ENCODE measurements around the gene NR5A2. TPM values are rescaled to one million over a fixed set of nuclear protein-coding genes. Genes with fewer than 3 reads are reported as not detected.

Gene NR5A2
- total and polyA plus RNA-seq, 2 donors (not counting 1 experiment from before 2014, with no cell fraction given), result 0.01 TPM; not detected in 1

DNA sequence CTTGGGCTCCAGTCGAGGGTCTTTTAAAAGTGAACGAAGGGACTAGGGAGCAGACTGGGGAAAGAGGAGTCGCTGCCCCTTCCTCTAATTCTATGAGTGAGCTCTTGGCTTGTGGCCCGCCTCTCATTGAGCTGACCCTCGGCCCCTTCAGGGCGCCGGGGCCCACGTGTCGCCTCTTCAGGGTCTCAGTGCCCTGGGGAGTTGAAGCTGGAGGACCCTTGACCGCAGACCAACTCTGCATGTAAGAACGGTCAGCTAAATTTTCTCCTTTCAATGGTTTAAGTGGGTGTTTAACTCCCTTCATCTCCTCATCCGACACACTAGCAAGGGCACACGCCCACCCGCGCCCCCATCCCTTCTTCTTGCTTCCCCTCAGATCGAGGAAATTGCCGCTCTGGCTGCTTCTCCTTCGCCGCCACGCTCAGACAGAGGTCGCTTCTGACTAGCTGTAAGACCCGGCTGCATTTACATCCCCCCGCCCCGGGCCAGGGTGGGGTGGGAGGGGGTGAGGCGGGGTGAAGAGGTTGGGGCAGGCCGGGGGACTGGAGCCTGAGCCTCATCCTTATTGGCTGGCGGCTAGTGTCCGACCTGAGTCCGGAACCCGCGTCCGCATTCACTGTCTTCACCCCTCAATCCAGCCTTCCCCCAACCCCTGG lies 10.9 kb downstream of the NR5A2 start:
- Histone ChIP-seq H3K4me2 (ENCODE audit: extremely low read depth, insufficient read depth, low read length) (peak overlapping the region; percentile 78), H2AFZ (ENCODE audit: low read length) (no peak overlapping the region), H4K20me1 (ENCODE audit: control insufficient read depth, extremely low read depth, insufficient read depth, low read length) (no peaks in the 10 kb centered on the region), H3K79me2 (ENCODE audit: control insufficient read depth, insufficient read depth, low read length) (no peaks in the 10 kb centered on the region), H3K9ac (ENCODE audit: insufficient read depth, low read length) (no peak overlapping the region), H3K9me3 (ENCODE audit: control insufficient read depth, insufficient read depth, low read depth, low read length) (no peaks in the 10 kb centered on the region), H3K27me3 (ENCODE audit: control insufficient read depth, insufficient read depth, low read length) (peaks cover 95% of the 10 kb centered on the region), H3K36me3 (ENCODE audit: control insufficient read depth, insufficient read depth, low read length) (no peaks in the 10 kb centered on the region), H3K27ac (ENCODE audit: insufficient read depth, low read length) (no peak overlapping the region), H3K4me3 (replicated peaks in 1 of 4; ENCODE audit: control extremely low read depth in 1 of 4, insufficient read depth in 1 of 4, low read depth in 3 of 4, low read length in 4 of 4) (no peak overlapping the region), H3K4me1 (ENCODE audit: control insufficient read depth, extremely low read depth, insufficient read depth, low read length) (no peaks in the 10 kb centered on the region)
- TF ChIP-seq EZH2 (IDR thresholded peaks at IDR 0.05; ENCODE audit: low read length, missing control alignments), result no peak
- TF ChIP-seq, protein P1, sequence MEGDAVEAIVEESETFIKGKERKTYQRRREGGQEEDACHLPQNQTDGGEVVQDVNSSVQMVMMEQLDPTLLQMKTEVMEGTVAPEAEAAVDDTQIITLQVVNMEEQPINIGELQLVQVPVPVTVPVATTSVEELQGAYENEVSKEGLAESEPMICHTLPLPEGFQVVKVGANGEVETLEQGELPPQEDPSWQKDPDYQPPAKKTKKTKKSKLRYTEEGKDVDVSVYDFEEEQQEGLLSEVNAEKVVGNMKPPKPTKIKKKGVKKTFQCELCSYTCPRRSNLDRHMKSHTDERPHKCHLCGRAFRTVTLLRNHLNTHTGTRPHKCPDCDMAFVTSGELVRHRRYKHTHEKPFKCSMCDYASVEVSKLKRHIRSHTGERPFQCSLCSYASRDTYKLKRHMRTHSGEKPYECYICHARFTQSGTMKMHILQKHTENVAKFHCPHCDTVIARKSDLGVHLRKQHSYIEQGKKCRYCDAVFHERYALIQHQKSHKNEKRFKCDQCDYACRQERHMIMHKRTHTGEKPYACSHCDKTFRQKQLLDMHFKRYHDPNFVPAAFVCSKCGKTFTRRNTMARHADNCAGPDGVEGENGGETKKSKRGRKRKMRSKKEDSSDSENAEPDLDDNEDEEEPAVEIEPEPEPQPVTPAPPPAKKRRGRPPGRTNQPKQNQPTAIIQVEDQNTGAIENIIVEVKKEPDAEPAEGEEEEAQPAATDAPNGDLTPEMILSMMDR (conservative IDR thresholded peaks at IDR 0.05 in 1 of 2, IDR thresholded peaks at IDR 0.05 in 1 of 2; ENCODE audit: low read depth in 1 of 2, low read length in 2 of 2), result no peak
- DNase-seq (ENCODE audit: low read depth in 2 of 2), result no peak

DNA sequence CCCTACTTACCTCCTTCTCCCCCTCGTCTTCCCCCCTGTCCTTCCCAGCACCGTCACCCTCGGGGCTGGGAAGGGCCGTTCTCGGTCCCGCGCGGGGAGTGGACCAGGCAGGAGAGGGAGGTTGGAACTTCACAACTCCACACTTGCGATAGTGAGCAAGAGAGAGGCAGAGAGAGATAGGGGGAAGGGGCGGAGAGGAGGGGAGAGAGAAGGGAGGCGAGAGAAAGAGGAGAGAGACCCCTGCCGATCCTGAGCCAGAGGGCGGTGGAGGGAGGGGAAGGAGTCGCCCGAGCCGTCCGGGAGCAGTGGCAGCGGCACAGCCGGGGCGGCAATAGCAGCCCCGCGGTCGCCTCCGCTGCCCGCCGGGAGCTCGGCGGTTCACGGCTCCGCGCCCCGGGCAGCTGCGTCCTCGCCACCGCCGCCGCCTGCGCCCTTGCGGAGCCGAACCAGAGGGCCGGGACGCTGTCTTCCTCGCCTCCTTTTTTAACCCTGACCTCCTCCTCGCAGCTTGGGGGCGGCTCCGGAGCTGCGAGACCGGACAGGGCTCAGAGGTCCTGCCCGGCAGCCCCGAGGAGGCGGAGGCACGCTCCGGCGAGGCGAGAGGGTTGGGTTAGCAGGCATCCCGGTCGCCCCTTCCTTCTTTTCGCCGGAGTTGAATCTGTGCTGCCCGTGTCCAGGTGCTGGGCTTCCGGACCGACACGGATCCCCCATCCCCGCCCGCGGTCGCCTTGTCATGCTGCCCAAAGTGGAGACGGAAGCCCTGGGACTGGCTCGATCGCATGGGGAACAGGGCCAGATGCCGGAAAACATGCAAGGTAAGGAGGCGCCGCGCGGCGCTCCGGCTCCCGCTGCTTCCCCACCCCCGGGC lies 11.7 kb downstream of the NR5A2 start:
- Histone ChIP-seq H3K79me2 (ENCODE audit: control insufficient read depth, insufficient read depth, low read length) (no peaks in the 10 kb centered on the region), H3K27me3 (ENCODE audit: control insufficient read depth, insufficient read depth, low read length) (peaks cover 91% of the 10 kb centered on the region), H3K9ac (ENCODE audit: insufficient read depth, low read length) (no peak overlapping the region), H4K20me1 (ENCODE audit: control insufficient read depth, extremely low read depth, insufficient read depth, low read length) (no peaks in the 10 kb centered on the region), H3K4me1 (ENCODE audit: control insufficient read depth, extremely low read depth, insufficient read depth, low read length) (no peaks in the 10 kb centered on the region), H3K27ac (ENCODE audit: insufficient read depth, low read length) (no peak overlapping the region), H3K9me3 (ENCODE audit: control insufficient read depth, insufficient read depth, low read depth, low read length) (no peaks in the 10 kb centered on the region), H3K4me3 (replicated peaks in 1 of 4; ENCODE audit: control extremely low read depth in 1 of 4, insufficient read depth in 1 of 4, low read depth in 3 of 4, low read length in 4 of 4) (peak overlapping the region; percentile 36 to 48 (median 44)), H2AFZ (ENCODE audit: low read length) (no peak overlapping the region), H3K4me2 (ENCODE audit: extremely low read depth, insufficient read depth, low read length) (peak overlapping the region; percentile 78), H3K36me3 (ENCODE audit: control insufficient read depth, insufficient read depth, low read length) (no peaks in the 10 kb centered on the region)
- TF ChIP-seq EZH2 (IDR thresholded peaks at IDR 0.05; ENCODE audit: low read length, missing control alignments), result peak; percentile 93
- TF ChIP-seq, protein P1 (conservative IDR thresholded peaks at IDR 0.05 in 1 of 2, IDR thresholded peaks at IDR 0.05 in 1 of 2; ENCODE audit: low read depth in 1 of 2, low read length in 2 of 2), result no peak
- DNase-seq (ENCODE audit: low read depth in 2 of 2), result peak in 1 of 2 donors; percentile 15

DNA sequence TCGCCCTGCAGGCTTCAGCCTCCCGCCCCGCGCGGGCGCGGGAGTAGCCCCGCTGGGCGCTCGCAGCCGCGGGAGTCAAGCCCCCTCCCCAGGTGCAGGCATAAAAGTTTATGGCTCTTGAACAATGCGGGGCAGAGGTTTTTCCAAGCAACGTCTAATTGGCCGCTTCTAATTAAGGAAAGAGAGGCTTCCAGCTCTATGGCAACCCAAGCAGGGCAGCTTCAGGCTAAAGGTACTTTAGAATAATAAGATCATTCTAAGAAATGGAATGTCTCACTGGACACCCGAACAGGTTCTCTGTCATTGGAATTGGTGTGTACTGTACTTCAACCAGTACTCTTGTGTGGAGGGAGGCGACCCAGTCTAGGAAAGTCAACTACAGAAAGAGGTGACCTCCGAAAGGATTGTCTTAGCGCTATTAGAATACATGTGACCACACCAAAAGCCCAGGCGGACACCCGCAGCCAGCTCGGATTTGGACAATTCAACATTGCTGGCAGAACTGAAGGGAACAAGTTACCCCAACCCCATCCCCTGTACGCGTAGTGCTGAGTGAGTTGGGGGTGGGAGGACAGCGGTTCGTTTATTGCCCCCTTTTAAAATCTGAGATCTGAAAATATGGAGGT lies 12.5 kb downstream of the NR5A2 start:
- Histone ChIP-seq H3K4me1 (ENCODE audit: control insufficient read depth, extremely low read depth, insufficient read depth, low read length) (no peaks in the 10 kb centered on the region), H3K4me2 (ENCODE audit: extremely low read depth, insufficient read depth, low read length) (peak overlapping the region; percentile 78), H3K9ac (ENCODE audit: insufficient read depth, low read length) (no peak overlapping the region), H3K27ac (ENCODE audit: insufficient read depth, low read length) (no peak overlapping the region), H3K27me3 (ENCODE audit: control insufficient read depth, insufficient read depth, low read length) (peaks cover 85% of the 10 kb centered on the region), H2AFZ (ENCODE audit: low read length) (no peak overlapping the region), H4K20me1 (ENCODE audit: control insufficient read depth, extremely low read depth, insufficient read depth, low read length) (no peaks in the 10 kb centered on the region), H3K4me3 (replicated peaks in 1 of 4; ENCODE audit: control extremely low read depth in 1 of 4, insufficient read depth in 1 of 4, low read depth in 3 of 4, low read length in 4 of 4) (peak overlapping the region in 3 of 4 experiments; percentile 41 to 50 (median 47)), H3K36me3 (ENCODE audit: control insufficient read depth, insufficient read depth, low read length) (no peaks in the 10 kb centered on the region), H3K9me3 (ENCODE audit: control insufficient read depth, insufficient read depth, low read depth, low read length) (no peaks in the 10 kb centered on the region), H3K79me2 (ENCODE audit: control insufficient read depth, insufficient read depth, low read length) (no peaks in the 10 kb centered on the region)
- DNase-seq (ENCODE audit: low read depth in 2 of 2), result no peak
- TF ChIP-seq EZH2 (IDR thresholded peaks at IDR 0.05; ENCODE audit: low read length, missing control alignments), result peak; percentile 84
- TF ChIP-seq, protein P1 (conservative IDR thresholded peaks at IDR 0.05 in 1 of 2, IDR thresholded peaks at IDR 0.05 in 1 of 2; ENCODE audit: low read depth in 1 of 2, low read length in 2 of 2), result no peak

All from fibroblast of lung (primary cell).